ENCODE results near the gene GREB1.

GRCh38 chr2:11541693-11542274, 7.9 kb downstream of the GREB1 start:
- TF ChIP-seq CTCF (IDR thresholded peaks at IDR 0.05) (no peak), POLR2A (IDR thresholded peaks at IDR 0.05) (no peak), EP300 (IDR thresholded peaks at IDR 0.05) (no peak)

Data from tibial nerve (tissue), 4 donors.